WTC11 (cell line): ENCODE results near the gene VILL.
"Not testable (repeated sequence)": the region's sequence is repeated elsewhere in the genome, so short reads cannot be mapped to it uniquely, and the experiment has no call there.

Experiments used
- CREM ChIP-seq: sonication (generic); formaldehyde crosslinking; IDR thresholded peaks from 2 replicates; pipeline ENCODE4 v1.8.1; 2022; ENCODE audit warnings: mild to moderate bottlenecking, missing genetic modification reagents, moderate library complexity
- CTCF ChIP-seq: fragments of 200-600 bp; IDR thresholded peaks from 2 replicates; pipeline ENCODE4 v1.8.0; 2022; ENCODE audit warnings: antibody characterized with exemption
- ELF4 ChIP-seq: sonication (generic); formaldehyde crosslinking; IDR thresholded peaks from 2 replicates; pipeline ENCODE4 v1.8.1; 2022; ENCODE audit warnings: low read depth, mild to moderate bottlenecking, moderate library complexity, missing genetic modification reagents
- JUN ChIP-seq: sonication (generic); formaldehyde crosslinking; IDR thresholded peaks from 2 replicates; pipeline ENCODE4 v1.8.0; 2023; ENCODE audit warnings: mild to moderate bottlenecking, missing genetic modification reagents
- NFE2L1 ChIP-seq: sonication (generic); formaldehyde crosslinking; IDR thresholded peaks from 2 replicates; pipeline ENCODE4 v1.8.1; 2023; ENCODE audit warnings: missing genetic modification reagents
- SMAD4 ChIP-seq: sonication (generic); formaldehyde crosslinking; IDR thresholded peaks from 2 replicates; pipeline ENCODE4 v1.8.0; 2022; ENCODE audit warnings: mild to moderate bottlenecking, missing genetic modification reagents

GRCh38 chr3:37988376-37988775 is 2.2 kb upstream of the VILL start:
- TF ChIP-seq SMAD4 (CRISPR knock-in tag); ELF4 (CRISPR knock-in tag); JUN (CRISPR knock-in tag); CREM (CRISPR knock-in tag); CTCF; NFE2L1 (CRISPR knock-in tag): not testable (repeated sequence)
